GM19452 (cell line): Measurements from ENCODE around the gene ACBD6.
"Not testable (repeated sequence)": the region's sequence is repeated elsewhere in the genome, so short reads cannot be mapped to it uniquely, and the experiment has no call there.

Experiments
- ATAC-seq: cut with Tn5 transposase; IDR thresholded peaks from one replicate; pipeline ENCODE4 v1.9.1; 2021; ENCODE audit not compliant: unreplicated experiment

ACBD6 gene

DNA sequence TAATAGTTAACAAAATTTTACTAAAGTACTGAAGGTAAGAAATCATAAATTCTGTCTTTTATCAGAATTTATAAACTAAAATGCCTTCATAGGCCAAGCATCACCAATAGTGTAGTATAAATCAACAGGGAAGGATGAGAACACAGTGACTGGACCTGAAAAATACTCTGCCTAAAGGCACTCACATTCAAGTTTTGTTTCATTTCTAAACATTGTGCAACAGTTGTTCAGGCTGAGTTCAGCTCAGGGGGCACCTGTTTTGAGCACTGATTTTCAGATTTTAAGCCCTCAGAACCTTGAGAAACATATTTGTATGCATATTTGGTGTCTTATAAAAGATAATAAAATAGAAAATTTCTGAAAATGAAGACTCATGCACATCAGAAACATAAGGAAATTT, 12.4 kb downstream of the ACBD6 start:
- ATAC-seq: no peak

DNA sequence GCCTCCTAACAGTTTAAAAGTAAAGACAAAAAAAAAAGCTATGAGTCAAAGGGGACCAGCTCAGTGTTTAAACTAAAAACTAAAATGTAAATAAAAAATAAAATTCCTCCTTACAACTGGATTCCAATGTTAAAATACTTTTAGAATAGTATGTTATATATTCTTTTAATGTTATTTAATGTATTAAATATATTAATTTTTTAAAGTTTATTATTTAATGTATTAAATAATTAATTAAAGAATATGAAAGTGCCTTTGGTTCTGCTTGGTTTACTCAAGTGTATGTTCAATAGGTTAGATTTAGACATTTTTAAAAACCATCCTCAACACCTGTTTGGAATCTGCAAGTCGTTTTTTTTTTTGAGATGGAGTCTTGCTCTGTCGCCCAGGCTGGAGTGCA, 13.1 kb downstream of the ACBD6 start:
- no peak for ATAC-seq

DNA sequence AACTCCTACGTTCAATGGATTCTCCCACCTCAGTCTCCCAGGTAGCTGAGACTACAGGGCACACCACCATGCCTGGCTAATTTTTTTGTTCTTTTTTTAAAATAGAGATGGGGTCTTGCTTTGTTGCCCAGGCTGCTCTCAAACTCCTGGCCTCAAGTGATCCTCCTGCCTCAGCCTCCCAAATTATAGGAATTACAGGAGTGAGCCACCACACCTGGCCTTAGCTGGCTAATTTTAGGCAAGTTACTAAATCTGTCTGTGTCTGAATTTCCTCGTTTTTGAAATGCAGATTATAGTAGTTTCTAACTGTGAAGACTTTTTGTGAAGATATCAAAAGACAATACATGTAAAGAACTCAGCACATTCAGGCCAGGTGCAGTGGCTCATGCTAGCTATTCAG, 13.7 kb downstream of the ACBD6 start:
- no peak for ATAC-seq

DNA sequence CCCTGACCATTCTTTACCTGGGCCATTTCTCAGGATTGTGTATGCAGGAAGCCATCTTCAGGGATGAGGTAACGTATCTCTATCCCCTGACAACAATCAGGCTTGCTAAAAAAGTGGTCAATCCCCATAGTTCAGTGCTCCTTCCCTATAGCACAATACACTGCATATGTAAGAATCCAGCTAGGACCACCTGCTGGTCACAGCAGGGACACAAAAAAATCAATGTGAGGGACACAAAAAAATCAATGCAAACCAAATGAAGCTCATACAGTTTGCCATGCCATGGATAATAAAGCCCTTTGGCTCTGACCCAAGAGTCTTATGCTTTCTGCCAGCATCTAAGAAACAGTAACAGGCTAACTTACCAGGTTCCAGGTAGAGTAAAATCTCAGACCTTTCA, 16.3 kb downstream of the ACBD6 start:
- no peak for ATAC-seq

DNA sequence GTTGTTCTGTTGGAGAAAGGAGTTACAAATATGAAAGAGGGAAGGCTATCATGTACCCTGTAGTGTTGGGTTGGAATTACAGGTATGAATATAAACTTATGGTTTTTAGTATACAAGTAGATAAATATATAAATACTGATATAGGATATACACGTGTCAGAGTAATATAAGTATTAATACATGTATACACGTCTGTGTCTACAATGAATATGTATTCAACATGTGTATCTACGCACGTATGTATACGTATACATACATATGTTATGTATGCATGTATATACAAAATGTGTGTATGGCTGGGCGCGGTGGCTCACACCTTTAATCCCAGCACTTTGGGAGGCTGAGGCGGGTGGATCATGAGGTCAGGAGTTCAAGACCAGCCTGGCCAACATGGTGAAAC, 17.9 kb downstream of the ACBD6 start:
- ATAC-seq: no peak

DNA sequence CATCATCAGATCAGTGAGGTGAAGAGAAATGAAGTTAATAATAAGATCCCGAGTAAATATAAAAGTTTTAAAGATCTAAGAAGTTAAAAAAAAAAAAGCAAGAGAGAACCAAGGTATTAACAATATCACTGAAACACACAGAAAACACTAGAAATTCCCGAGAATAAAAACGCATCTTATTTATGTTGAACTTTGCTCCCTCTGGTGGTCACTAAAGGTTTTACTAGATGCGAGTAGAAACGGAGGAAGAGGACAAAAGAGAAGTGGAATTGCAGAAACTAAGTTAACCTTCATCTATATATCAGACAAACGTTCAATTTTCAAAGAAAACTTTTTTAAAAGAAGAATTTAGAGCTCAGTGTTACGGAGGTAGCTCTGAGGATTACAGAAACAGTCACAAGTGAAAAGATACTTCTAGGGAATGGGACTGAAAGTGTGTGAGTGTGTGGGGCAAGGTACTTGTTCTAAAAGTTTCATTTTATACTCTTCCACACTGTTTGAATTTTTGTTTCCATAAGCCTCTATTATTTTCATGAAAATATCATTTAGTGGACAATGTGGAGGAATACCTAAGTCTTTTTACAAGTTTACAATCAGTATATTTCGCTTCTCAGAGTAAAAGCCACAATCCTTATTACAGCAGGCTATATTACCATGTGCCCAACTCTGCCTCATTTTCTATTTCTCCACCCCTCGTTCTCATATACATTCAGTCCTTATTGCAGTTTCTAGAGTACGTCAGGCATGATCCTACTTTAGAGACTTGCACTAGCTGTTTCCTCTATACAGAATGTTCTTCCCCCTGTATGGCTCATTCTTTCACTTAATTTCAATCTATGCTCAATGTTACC, 19.7 kb downstream of the ACBD6 start:
- no peak for ATAC-seq

DNA sequence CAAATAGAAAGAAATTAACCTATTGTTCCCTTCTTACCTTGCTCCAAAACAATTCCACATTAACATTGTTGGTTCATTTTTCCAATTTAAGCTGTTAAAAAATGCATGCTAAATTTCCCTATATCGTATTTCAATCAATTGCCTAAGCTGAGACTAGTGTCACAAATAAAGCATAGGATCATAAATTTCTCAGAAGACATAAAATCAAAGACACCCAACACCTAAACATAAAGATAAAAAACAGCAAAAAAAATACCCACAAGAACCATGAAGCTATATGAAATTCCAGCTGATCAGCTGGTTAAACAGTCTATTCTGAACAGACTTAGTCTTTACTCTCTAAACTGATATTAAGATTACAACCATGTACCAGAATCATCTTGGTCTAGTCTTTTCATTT, 32.3 kb downstream of the ACBD6 start:
- ATAC-seq: no peak

DNA sequence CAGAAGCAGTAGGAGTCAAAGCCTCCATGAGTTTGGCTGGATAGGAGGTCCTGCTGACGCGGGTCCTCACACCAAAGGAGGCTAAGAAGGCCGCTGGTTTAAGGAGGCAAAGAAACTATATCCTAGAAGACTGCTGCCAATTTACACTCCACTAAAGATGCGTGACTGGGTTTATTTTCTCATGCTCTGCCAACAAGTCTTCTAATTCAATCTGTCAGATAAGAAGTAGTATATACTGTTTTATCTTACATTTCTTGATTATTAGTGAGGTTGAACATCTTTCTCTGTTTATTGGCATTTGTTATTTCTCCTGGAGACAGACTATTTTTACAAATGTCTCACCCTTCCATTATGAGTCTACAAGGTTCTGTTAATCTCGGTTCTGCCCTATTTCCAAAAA, 34.1 kb downstream of the ACBD6 start:
- no peak for ATAC-seq

DNA sequence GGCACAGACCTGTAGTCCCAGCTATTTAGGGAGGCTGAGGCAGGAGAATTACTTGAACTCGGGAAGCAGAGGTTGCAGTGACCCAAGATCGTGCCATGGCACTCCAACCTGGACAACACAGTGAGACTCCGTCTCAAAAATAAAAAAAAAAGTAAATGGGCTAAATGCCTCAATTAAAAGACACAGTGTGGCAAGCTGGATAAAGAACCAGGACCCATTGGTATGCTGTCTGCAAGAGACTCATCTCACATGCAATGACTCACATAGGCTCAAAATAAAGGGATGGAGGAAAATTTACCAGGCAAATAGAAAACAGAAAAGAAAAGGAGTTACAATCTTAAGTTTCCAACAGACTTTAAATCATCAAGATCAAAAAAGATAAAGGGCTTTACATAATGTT, 40.3 kb downstream of the ACBD6 start:
- no peak for ATAC-seq

DNA sequence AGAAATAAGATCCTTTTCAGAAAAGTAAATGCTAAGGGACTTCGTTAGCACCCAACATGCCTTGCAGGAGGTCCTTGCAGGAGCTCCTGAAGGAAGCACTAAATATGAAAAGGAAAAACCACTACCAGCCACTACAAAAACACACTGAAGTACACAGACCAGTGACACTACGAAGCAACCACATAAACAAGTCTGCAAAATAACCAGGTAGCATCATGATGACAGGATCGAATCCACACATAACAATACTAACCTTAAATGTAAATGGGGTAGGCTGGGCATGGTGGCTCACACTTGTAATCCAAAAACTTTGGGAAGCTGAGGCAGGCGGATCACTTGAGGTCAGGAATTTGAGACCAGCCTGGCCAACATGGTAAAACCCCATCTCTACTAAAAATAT, 40.7 kb downstream of the ACBD6 start:
- ATAC-seq: not testable (repeated sequence)

DNA sequence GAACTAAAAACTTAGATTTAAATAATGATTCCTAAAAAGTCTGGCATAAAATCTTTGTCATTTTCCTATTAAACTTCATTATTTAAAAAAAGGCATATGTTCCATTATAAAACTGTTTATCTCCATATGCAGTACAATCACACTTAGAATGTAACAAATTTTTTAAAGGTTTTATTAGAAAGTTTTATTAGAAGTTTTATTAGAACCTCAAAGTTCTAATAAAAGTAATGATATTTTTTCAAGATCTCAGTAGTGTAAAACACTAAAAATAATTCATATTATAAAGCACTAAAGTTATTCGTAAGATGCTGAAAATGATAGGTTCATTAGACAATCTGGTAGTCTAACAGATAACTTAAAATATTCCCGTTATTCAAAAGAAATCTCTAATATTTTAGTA, 43.6 kb downstream of the ACBD6 start:
- no peak for ATAC-seq

DNA sequence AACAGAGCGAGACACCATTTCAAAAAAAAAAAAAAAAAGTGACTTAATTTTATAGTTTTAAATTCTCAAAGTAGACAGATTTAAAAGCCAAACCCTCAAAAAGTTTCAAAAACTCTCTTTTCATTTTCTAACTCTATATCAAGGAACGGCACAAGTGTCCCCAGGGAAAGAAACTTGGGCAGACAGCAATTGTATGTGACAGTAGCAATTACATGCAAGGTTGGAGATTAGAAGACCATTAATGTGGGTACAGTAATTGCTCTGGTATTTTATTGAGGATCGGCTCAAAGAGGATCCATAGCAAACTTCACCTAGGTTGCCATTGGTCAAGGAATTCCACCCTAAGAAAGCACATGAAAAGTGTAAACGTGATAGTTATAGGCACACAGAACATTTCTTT, 46.2 kb downstream of the ACBD6 start:
- no peak for ATAC-seq

DNA sequence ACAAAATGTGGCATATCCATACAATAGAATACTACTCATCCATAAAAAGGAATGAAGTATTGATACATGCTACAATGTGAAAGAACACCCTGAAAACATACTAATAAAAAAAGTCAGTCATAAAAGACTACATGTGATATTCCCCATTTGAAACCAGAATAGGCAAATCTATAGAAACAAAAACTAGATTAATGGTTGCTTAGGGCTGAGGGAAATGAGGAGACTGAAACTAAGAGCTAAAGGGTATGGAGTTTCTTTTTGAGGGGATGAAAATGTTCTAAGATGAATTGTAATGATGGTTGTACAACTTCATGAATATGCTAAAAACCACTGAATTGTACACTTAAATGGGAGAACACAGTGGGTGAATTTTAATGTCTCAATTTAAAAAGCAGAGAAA, 50.9 kb downstream of the ACBD6 start:
- ATAC-seq: peak; percentile 69

DNA sequence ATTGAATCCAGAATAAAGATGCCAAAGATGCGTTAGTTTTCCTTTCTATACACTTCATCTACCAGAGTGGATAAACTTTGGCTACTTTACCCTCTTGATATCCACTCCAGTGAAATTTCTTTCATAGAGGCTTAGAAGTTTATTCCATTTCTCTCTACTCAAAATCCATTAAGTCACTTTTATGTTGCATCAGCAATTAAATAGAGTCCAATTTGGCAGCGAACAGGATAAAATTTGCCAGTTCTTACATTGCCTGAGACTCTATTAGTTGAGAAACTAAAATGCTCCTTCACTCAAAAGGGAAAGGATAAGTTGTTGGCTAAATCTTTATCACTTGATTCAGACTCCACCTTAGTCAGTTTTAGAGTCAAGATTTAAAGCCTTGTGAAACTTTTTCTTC, 57.9 kb downstream of the ACBD6 start:
- no peak for ATAC-seq

DNA sequence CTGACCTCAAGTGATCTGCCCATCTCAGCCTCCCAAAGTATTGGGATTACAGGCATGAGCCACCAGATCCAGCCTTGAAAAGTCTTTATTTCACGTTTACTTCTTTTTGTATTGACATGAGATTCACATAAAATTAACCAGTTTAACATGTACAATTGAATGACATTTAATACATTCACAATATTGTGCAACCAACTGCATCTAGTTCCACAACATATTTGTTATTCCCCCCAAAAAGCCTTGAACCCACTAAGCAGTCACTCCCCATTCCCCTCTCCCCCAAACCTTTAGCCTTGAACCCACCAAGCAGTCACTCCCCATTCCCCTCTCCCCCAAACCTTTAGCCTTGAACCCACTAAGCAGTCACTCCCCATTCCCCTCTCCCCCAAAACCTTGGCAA, 62.0 kb downstream of the ACBD6 start:
- no peak for ATAC-seq

DNA sequence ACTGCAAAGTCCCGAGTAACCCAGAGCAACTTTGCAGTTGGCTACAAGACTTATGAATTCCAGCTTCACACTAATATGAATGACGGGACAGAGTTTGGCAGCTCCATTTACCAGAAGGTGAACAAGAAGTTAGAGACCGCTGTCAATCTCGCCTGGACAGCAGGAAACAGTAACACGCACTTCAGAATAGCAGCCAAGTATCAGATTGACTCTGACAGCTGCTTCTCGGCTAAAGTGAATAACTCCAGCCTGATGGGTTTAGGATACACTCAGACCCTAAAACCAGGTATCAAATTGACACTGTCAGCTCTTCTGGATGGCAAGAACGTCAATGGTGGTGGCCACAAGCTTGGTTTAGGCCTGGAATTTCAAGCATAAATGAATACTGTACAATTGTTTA, 66.8 kb downstream of the ACBD6 start:
- no peak for ATAC-seq

DNA sequence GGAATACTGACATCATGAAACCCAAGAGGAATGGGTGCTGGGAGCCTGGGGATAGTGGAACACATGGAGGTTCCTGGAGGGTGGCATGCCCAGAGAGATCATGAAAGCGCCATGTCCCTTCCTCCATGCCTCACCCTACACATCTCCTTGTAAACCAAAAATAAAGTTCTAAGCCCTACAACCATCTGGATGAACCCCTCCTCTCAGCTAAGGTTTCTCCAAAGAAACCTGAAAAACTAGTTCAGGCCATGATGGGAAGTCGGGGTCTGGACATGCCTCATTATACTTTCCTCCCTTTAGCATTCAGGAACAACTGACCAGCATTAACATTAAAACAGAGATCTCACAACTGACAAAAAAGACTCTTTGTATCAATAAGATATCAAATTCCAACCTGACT, 68.5 kb downstream of the ACBD6 start:
- ATAC-seq: no peak

DNA sequence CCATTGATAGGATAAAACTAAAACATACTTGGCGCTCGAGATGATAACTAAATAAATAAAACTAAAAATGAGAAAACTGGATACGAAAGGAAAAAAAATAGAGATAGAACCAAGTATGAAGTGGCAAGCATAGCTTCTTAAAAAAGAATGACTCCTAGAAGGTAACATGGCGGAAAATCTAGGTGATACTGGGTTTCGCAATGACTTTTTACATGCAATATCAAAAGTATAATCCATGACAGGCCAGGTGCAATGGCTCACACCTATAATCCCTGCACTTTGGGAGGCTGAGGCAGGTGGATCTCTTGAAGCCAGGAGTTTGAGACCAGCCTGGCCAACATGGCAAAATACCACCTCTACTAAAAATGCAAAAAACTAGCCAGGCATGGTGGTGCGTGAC, 70.7 kb downstream of the ACBD6 start:
- ATAC-seq: no peak

DNA sequence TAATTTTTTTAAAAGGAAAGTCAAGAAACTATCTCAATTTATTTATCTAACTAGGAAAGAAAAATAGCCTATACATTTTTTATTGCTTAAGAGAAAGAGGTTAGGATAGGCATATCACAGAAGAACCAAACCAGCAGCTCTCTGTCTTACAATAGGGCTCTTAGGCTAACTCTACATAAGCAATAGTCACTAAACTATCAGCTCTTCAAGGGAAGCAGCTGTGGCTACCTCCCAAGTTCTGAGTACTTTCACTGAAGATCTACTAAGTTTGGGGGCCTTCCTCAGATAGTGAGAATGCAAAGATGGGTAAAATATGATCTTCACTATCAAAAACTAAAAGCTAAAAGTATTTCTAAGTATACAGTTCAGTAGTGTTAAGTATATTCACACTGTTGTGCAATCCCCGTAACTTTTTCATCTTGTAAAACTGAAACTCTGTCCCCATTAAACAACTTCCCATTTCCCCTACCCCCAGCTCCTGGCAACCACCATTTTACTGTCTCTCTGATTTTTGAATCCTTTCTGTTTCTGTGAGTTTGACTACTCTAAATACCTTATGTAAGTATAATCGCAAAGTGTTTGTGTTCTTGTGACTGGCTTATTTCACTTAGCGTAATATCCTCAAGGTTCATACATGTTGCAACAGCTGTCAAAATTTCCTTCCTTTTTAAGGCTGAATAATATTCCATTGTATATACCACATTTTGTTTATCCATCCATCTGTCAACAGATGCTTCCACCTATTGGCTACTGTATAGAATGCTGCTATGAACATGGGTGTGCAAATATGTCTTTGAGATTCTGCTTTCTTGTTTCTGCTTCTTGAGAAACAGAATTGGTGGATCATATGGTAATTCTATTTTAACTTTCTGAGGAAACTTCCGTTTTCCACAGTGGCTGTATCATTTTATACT, 73.3 kb downstream of the ACBD6 start:
- ATAC-seq: no peak

DNA sequence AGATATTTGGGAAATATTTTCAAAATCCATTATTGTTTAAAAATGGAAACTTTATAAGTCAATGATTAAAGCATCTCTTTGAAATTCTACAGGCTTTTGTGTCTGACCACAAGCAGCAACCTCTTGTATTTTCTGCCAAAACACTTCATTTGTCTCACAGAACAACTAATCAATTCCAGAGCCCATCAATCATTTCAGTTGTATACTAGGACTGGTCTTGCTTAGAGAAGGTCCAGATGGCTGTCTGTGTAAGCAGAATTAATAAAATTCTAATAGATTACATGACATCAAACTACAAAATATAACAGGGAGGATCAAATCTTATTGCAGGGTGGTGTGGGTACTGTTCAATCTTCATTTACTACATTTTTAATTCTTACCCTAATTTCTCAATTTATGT, 76.4 kb downstream of the ACBD6 start:
- no peak for ATAC-seq

DNA sequence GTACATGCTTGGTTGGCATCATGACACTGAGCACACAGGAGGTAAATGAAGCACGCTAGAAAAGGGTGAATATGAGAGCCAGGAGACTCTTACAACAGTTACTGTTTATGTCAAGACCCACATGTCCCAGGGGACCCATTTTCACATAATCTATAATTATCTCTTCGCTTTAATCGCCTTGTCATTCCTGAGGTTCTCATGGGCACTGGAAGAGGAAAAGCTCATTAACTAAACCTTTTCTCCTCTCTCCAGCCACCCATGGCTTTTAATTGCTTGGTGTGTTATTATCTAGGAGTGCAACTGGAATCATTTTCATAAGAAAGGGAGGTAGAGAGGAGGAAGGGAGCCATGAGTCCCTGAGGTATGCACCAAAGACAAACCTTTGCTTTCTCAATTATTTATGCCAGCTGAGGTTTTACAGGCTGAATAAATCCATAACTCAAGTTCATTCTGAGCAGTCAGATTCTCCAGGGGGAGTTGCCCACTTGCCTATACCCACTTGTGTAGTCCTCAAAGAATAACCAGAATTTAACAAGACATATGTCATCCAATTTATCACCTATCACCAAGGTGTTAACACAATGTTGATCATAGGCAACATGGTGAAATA, 77.4 kb downstream of the ACBD6 start:
- no peak for ATAC-seq

DNA sequence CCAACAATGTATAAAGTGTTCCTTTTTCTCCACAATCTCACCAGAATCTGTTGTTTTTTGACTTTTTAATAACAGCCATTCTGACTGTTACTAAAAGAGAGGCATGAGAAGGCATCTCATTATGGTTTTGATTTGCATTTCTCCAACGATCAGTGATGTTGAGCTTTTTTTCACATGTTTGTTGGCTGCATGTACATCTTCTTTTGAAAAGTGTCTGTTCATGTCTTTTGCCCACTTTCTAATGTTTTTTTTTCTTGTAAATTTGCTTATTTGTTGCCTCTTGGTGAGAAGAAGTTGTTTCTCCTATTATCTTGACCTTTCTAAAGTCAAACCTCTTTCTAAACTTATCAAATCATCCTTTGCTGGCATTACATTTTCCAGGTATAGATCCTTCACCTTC, 80.8 kb downstream of the ACBD6 start:
- ATAC-seq: no peak
